IPS DF 6.9 (cell line): ENCODE measurements around the gene KRT3.

Experiments used
- DNase-seq: peaks from one replicate; pipeline ENCODE4 v3.0.0-alpha.2; 2013; ENCODE audit warnings: low read depth, low spot score
- H3K27ac ChIP-seq: one replicate; pipeline ENCODE4 v1.5.1; 2013; ENCODE audit warnings: low read length, control low read depth
- H3K27me3 ChIP-seq: 2 replicates; pipeline ENCODE4 v1.6.1; 2013; ENCODE audit warnings: mild to moderate bottlenecking, low read length; ENCODE audit not compliant: control insufficient read depth, insufficient read depth
- H3K36me3 ChIP-seq: 2 replicates; pipeline ENCODE4 v1.6.1; 2013; ENCODE audit warnings: low read length; ENCODE audit not compliant: control insufficient read depth, insufficient read depth
- H3K4me1 ChIP-seq: 2 replicates; pipeline ENCODE4 v1.6.1; 2013; ENCODE audit warnings: low read length; ENCODE audit not compliant: control insufficient read depth, insufficient read depth
- H3K4me3 ChIP-seq: 2 replicates; pipeline ENCODE4 v1.5.1; 2013; ENCODE audit warnings: mild to moderate bottlenecking, low read length
- H3K9me3 ChIP-seq: 2 replicates; pipeline ENCODE4 v1.6.1; 2013; ENCODE audit warnings: low read length, inconsistent platforms; ENCODE audit not compliant: control insufficient read depth, insufficient read depth
- WGBS: extraction: QIAGEN DNeasy Blood & Tissue Kit; methylation state at CpG from one replicate; pipeline ENCODE4 v1.1.7; 2013; ENCODE audit warnings: mixed read lengths, missing lambda C conversion rate; ENCODE audit not compliant: insufficient read length, insufficient coverage; 5-methylcytosine and 5-hydroxymethylcytosine counted together

KRT3 gene

DNA sequence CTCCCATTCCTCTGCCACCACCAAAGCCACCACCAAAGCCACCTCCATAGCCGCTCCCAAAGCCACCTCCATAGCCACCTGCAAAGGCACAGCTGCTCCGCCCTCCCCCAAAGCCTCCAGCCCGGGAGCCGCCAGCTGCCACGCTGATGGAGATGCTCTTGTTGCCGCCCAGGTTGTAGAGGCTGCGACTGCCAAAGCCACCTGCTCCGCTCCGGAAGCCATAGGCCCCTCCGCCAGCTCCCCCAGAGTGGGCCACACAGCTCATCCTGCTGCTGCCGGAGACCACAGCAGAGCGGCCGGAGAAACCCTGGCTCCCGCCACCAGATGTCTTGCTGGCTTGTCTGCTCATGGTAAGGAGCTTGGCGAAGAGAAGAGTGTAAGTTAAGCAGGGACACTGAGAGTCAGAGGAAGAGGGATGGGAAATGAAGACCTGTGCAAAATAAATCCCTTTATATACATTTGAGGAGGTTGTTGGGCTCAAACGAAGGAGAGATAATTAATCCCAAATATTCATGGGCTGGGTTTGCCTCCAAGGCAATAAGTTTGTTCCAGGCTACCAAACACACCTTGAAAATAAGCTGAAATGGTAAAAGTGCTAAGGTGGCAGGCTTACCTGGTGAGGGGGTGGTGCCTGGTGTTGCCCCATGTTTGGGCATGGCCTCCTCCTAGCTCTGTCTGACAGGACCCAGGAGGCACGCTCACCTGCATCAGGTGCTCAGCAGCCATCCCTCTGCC is at the start of gene KRT3:
TSS of gene KRT3 (minus strand) at position 424 of the 735 bp plus-strand sequence. CDS start at position 349, 75 bp downstream.
- no CpG with 5 or more reads among the region's 17 CpGs for WGBS
- no peak within 1 kb of the TSS for H3K27ac ChIP-seq
- DNase-seq: no peak

DNA sequence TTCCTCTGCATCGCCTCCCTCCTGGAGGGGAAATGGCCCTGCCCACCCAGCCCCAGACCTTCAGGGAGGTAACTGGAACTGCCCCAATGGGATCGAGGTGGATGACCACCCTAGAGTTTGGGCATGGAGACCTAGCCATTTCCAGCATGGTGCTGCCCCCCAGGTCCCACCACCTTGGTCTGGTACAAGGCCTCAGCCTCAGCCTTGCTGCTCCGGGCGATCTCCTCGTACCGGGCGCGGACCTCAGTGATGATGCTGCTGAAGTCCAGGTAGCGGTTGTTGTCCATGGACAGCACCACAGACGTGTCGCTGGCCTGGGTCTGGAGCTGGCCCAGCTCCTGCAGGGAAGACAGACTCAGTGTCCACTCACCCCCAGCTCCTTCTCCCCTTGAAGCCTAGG is 48.5 kb upstream of the KRT3 start:
- DNase-seq: no peak
- WGBS: no CpG with 5 or more reads among the region's 11 CpGs
- H3K4me1 ChIP-seq: no peaks in the 10 kb centered on the region
- no peaks in the 10 kb centered on the region for H3K36me3 ChIP-seq
- H3K9me3 ChIP-seq: no peaks in the 10 kb centered on the region
- H3K27me3 ChIP-seq: no peaks in the 10 kb centered on the region
- H3K27ac ChIP-seq: no peak overlapping the region
- no peak overlapping the region for H3K4me3 ChIP-seq

More for the DNA sequence above, at the start of gene KRT3:
- no peaks in the 10 kb centered on the region for H3K36me3 ChIP-seq
- H3K4me1 ChIP-seq: peaks cover 2% of the 10 kb centered on the region
- no peaks in the 10 kb centered on the region for H3K9me3 ChIP-seq
- no peaks in the 10 kb centered on the region for H3K27me3 ChIP-seq
- no peak within 1 kb of the TSS for H3K4me3 ChIP-seq

DNA sequence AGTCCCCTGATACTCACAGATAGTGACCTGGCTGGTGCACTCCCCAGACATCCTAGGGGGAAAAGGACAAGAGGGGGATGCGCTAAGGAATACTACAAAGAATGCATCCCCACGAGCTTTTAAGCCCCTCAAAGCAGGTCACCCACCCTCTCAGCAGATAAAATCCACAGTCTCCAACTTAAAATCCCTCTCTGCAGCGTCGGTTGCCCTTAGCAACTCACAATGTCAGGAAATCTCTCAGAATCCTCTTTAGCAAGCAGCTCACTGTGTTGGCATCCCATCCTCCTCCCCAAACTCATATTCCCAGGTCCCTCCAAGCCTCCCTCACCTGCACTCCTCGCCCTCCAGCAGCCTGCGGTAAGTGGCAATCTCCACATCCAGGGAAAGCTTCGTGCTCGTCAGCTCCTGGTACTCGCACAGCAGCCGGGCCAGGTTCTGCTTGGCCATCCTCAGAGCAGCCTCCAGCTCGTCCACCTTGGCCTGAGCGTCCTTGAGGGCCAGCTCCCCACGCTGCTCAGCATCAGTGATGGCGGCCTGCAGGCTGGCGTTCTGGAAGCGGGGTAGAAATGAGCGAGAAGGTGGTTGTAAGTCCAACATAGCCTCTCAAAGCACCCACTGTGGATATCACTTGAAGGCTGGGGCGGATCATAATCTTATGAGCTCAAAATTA is 43.7 kb upstream of the KRT3 start:
- DNase-seq: no peak

DNA sequence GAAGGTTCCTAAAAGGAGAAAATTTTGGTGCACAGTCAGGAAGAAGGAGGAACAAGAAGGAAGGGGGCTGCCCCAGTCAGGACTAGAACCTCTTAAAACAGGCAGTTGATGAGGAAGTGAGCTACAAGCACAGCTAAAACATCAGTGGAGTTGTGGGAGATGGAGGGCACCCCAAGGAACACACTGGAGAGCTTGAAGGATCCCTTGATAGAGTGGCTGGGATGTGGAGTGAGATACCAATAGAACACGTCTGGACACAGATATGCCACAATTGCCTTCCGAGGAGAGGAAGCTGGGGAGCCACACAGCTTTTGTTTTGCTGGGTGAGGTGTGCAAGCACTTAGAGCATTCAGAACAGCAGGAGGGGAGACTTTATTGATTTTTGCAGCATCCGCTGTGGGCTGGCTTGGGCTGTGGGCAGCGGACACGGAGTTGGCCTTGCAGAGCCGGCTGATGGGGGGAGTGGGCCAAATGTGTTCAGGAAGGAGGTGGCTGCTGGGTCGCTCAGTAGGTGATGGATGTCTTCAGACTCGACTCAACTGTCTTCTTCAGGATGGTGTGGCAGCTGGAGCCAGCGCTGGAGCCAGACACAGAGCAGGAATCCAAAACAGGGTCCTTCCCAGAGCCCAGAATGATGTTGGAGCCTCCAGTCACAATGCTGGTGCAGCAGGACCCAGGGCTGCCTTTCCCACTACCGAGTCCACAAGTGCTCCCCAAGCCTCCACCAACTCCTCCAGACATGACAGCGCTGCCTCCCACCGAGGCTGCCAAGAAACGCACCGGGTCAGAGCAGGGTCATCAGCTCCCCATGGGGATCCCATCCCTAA is 42.9 kb upstream of the KRT3 start:
- H3K9me3 ChIP-seq: no peaks in the 10 kb centered on the region
- no peaks in the 10 kb centered on the region for H3K27me3 ChIP-seq
- H3K27ac ChIP-seq: no peak overlapping the region
- no peak overlapping the region for H3K4me3 ChIP-seq
- no peak for DNase-seq
- H3K36me3 ChIP-seq: no peaks in the 10 kb centered on the region
- H3K4me1 ChIP-seq: no peaks in the 10 kb centered on the region
- WGBS: no CpG with 5 or more reads among the region's 14 CpGs

More for the DNA sequence above, 43.7 kb upstream of the KRT3 start:
- H3K27me3 ChIP-seq: no peaks in the 10 kb centered on the region
- H3K9me3 ChIP-seq: no peaks in the 10 kb centered on the region
- no peak overlapping the region for H3K27ac ChIP-seq
- no CpG with 5 or more reads among the region's 18 CpGs for WGBS
- no peaks in the 10 kb centered on the region for H3K4me1 ChIP-seq
- no peaks in the 10 kb centered on the region for H3K36me3 ChIP-seq
- no peak overlapping the region for H3K4me3 ChIP-seq

DNA sequence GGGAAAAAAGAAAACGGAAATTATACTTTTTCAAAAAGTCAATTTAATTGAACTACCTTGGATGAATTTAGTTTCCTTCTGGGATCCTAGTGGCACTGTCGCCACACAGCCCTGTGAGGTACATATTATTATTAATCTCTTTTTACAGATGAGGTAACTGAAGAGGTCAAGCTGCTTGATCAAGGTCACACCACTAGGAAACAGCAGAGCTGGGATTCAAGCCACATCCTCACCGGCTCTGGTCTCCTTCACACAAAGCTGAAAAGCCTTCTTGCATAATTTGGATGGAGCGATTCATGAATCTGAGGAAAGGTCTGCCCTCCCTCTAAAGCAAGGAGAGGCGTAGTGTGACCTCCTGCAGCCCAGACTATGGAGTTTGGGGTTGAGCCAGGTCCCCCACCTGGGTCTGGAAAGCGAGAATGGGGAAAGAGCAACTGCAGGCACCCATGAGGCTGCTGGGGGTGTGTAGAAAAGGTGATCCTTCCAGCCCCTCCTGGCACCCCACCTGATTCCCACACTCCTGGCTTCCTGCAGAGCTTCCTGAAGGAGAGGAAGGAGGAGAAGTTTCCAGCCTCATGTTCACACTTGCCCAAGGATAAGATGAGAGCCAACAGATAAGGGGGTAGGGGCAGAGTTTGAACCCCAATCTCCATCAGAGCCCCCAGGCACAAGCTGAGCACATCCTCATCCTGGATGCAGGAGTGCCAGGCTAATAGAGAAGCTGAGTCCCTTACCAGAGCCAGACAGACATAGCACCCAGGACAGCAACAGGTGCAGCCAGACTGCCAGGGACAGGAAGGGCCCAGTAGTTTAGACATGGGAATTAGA is 42.1 kb upstream of the KRT3 start:
- H3K9me3 ChIP-seq: no peaks in the 10 kb centered on the region
- H3K4me1 ChIP-seq: no peaks in the 10 kb centered on the region
- no peak for DNase-seq
- no peaks in the 10 kb centered on the region for H3K27me3 ChIP-seq
- H3K27ac ChIP-seq: no peak overlapping the region
- no peak overlapping the region for H3K4me3 ChIP-seq
- no CpG with 5 or more reads among the region's 6 CpGs for WGBS
- H3K36me3 ChIP-seq: no peaks in the 10 kb centered on the region

DNA sequence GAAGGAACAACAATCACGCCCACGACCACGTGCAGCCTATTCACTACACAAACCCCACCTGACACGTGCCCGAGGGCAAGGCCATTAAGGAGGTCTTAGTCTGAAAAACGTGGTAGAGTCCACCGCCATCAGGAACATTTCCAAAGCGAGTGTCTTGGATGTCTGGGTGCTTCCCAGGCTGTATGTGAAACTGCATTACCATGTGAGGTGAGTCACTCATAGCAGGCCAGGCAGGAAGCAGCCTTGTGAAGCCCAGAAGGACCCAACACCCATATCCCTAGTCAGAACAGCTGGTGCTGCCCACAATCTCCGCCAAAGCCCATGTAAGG is 41.5 kb upstream of the KRT3 start:
- Histone ChIP-seq H3K4me1 (no peaks in the 10 kb centered on the region), H3K27ac (no peak overlapping the region), H3K27me3 (no peaks in the 10 kb centered on the region), H3K4me3 (no peak overlapping the region), H3K9me3 (no peaks in the 10 kb centered on the region), H3K36me3 (no peaks in the 10 kb centered on the region)
- DNase-seq: no peak
- WGBS: no CpG with 5 or more reads among the region's 9 CpGs

DNA sequence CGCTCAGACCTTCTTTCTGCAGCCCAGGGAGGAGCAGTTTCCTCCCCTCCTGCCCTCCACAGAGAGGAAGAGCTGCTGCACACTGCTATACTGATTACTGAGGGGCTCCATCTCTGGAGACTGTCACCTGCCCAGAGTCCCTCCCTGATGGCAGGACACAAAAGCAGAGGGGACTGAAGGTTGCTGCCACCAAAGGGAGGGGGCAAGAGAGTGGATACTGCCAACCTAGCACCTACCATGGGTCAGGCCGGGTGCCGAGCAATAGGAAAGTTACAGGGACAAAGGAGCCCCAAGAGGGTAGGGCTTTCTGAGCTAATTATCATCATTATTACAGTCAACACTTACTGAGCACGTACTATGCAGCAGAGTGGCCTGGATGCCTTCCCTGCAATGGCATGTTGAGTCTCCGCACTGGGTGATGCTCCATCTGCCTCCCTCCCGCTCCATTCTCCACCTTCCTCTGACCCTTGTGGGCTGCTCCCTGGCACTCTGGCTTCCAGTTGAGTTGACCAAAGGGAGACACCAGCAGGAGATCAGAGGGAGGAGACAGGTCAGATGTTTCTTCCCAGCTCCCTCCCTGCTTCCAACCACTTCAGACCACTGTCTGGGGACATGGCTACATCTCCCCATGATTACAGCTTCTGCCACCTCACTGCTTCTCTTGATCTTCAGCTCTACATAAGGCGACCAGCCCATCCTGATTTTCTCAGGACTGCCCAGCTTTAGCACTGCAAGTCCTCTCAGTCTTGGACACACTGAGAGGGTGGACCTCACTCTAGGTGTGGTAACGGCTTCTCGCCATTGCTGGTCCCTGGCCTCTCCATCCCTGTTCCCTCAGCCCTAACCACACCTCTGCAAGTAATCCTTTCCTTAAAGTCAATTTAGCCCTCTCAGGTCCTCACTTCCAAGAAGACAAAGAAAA is 40.8 kb upstream of the KRT3 start:
- no peak for DNase-seq
- WGBS: no CpG with 5 or more reads among the region's 9 CpGs
- Histone ChIP-seq H3K4me1 (no peaks in the 10 kb centered on the region), H3K27ac (no peak overlapping the region), H3K4me3 (no peak overlapping the region), H3K9me3 (no peaks in the 10 kb centered on the region), H3K36me3 (no peaks in the 10 kb centered on the region), H3K27me3 (no peaks in the 10 kb centered on the region)

DNA sequence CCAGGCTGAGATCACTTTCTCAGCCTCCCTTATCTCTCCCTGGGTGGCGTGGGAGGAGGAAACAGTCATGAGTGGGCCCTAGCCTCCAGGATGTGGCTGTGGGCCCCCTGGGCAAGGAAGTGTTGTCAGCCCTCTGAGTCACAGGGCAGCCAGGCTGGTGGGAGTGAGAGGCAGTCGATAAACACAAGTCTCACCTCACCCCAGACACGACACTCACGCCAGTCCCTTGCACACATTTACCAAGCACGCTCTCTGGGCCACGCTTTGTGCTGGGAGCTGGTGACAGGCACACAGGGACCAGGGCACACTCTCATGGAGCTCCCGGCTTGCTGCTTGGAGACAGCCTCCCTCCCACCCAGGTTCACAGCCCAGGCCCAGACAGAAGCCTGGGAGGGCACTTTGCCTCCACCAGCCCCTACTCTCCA is 40.1 kb upstream of the KRT3 start:
- Histone ChIP-seq H3K36me3 (no peaks in the 10 kb centered on the region), H3K27ac (no peak overlapping the region), H3K4me3 (no peak overlapping the region), H3K27me3 (no peaks in the 10 kb centered on the region), H3K9me3 (no peaks in the 10 kb centered on the region), H3K4me1 (no peaks in the 10 kb centered on the region)
- WGBS: no CpG with 5 or more reads among the region's 7 CpGs
- DNase-seq: no peak

DNA sequence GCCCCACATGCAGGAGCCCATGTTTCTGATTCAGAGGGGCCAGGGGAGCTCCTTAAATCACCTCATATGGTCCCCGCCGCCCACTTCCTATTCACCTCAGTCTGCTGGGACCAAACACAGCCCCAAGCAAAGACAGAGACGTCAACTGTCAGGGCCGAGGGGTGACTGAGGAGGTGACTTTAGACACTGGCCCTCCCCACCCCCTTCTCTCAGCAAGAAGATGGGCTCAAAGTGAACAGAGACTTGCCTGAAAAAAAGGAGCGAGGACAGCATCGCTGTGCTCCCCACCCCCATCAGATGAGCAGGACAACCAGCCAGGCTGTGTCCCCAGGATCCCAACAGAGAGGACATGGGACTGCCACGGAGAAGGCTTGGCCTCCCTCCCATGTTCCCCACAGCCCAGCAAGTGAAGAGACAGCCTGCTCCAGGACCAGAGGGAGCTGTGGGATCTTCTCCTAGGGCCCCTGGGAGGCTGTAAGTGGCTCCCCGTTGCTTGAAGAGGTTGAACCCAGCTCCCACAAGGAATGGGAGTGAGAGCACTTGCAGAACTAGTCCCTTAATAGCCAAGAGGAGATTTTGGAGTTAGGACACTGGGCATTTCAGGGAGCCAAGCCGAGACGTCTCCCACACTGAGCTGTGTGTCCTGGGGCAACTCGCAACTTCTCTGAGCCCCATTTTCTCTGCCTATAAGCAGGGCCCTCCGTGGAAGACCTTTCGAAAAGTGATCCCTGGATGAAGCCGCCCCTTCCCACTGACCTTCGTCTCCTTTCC is 39.5 kb upstream of the KRT3 start:
- Histone ChIP-seq H3K4me3 (no peak overlapping the region), H3K27ac (no peak overlapping the region), H3K9me3 (no peaks in the 10 kb centered on the region), H3K36me3 (no peaks in the 10 kb centered on the region), H3K27me3 (no peaks in the 10 kb centered on the region), H3K4me1 (no peaks in the 10 kb centered on the region)
- no peak for DNase-seq
- WGBS: no CpG with 5 or more reads among the region's 15 CpGs
